B cell (primary cell): ENCODE measurements around the gene MFN1. TPM values are rescaled to one million over a fixed set of nuclear protein-coding genes. Genes with fewer than 3 reads are reported as not detected.

Experiments used
- ATAC-seq: fragments of 200-7000 bp; cut with Tn5 transposase; one replicate; pipeline ENCODE4 v1.10.0; 2021; ENCODE audit warnings: low read depth, mild to moderate bottlenecking, moderate number of reproducible peaks, moderate library complexity
- CTCF ChIA-PET: fragments of 350-600 bp; sonication (Branson Sonifier 250); formaldehyde crosslinking; loops from one replicate; lab custom pipeline; 2021; ENCODE audit warnings: antibody characterized with exemption, inconsistent platforms; lab: Charles Lee
- POLR2A ChIA-PET: fragments of 350-600 bp; sonication (Branson Sonifier 250); formaldehyde crosslinking; loops from one replicate; lab custom pipeline; 2021; ENCODE audit warnings: antibody characterized with exemption; lab: Charles Lee
- DNase-seq: peaks from one replicate; pipeline ENCODE4 v3.0.0; 2013
- H2AFZ ChIP-seq: 2 replicates; pipeline ENCODE4 v1.6.1; 2012; ENCODE audit warnings: mild to moderate bottlenecking, low read depth, low read length; ENCODE audit not compliant: insufficient read depth, poor library complexity, severe bottlenecking
- H3K27ac ChIP-seq, 2 donors: 1 replicate in 1 of 2; 2 replicates in 1 of 2; pipeline ENCODE4 v1.5.1; 2012 to 2013; ENCODE audit warnings: low read length in 2 of 2, mild to moderate bottlenecking in 2 of 2, moderate library complexity in 1 of 2
- H3K27me3 ChIP-seq, 4 experiments: fragments of 200-600 bp in 1 of 4; sonication (generic) in 1 of 4; replicated peaks in 1 of 4; 1 replicate in 2 of 4; 2 replicates in 2 of 4; pipeline versions ENCODE4 v1.6.1 to v1.7.0; 2013 to 2016; ENCODE audit warnings: low read length in 3 of 4, mild to moderate bottlenecking in 2 of 4, mixed read lengths in 1 of 4, moderate library complexity in 1 of 4; ENCODE audit not compliant: insufficient read depth in 4 of 4, control insufficient read depth in 3 of 4; ENCODE audit errors: control extremely low read depth in 1 of 4
- H3K36me3 ChIP-seq, 2 experiments: replicated peaks in 1 of 2; 1 replicate in 1 of 2; 2 replicates in 1 of 2; pipeline versions ENCODE4 v1.6.1 to v1.7.1; 2013; ENCODE audit warnings: low read length in 1 of 2; ENCODE audit not compliant: insufficient read depth in 2 of 2, control insufficient read depth in 1 of 2; ENCODE audit errors: control extremely low read depth in 1 of 2, extremely low read depth in 1 of 2
- H3K4me1 ChIP-seq, 2 donors: fragments of 200-600 bp in 1 of 2; sonication (generic) in 1 of 2; 1 replicate in 1 of 2; 2 replicates in 1 of 2; pipeline versions ENCODE4 v1.5.1 to v1.6.1; 2013 to 2017; ENCODE audit warnings: low read length in 2 of 2; ENCODE audit not compliant: control insufficient read depth in 2 of 2, insufficient read depth in 2 of 2
- H3K4me2 ChIP-seq: replicated peaks from 2 replicates; pipeline ENCODE3; 2012; ENCODE audit warnings: mild to moderate bottlenecking, low read depth, low read length; ENCODE audit not compliant: poor library complexity, severe bottlenecking
- H3K4me3 ChIP-seq, 5 experiments: fragments of 200-600 bp in 1 of 5; sonication (generic) in 1 of 5; 1 replicate in 3 of 5; 2 replicates in 2 of 5; pipeline versions ENCODE4 v1.5.1 to v1.7.0; 2011 to 2016; ENCODE audit warnings: low read length in 4 of 5, mild to moderate bottlenecking in 4 of 5, low read depth in 2 of 5, control low read depth in 1 of 5, moderate library complexity in 1 of 5; ENCODE audit not compliant: insufficient read depth in 1 of 5; ENCODE audit errors: control extremely low read depth in 1 of 5, extremely low read depth in 1 of 5
- H3K79me2 ChIP-seq: fragments of 200-600 bp; sonication (generic); one replicate; pipeline ENCODE4 v1.6.0; 2016; ENCODE audit warnings: low read length; ENCODE audit not compliant: control insufficient read depth, insufficient read depth
- H3K9ac ChIP-seq: fragments of 200-600 bp; sonication (generic); 2 replicates; pipeline ENCODE4 v1.6.1; 2017; ENCODE audit warnings: mild to moderate bottlenecking, low read length, moderate library complexity
- H3K9me3 ChIP-seq, 3 donors: one replicate each; pipeline versions ENCODE4 v1.6.1 to v1.7.1; 2013; ENCODE audit warnings: low read length in 2 of 3; ENCODE audit not compliant: control insufficient read depth in 2 of 3, insufficient read depth in 1 of 3; ENCODE audit errors: control extremely low read depth in 1 of 3
- H4K20me1 ChIP-seq: 2 replicates; pipeline ENCODE4 v1.6.0; 2012; ENCODE audit warnings: mild to moderate bottlenecking, low read length; ENCODE audit not compliant: insufficient read depth, control insufficient read depth, poor library complexity, severe bottlenecking
- H3K27ac Mint-ChIP-seq: one replicate; pipeline ENCODE4 v1.8.0; 2021; ENCODE audit warnings: mixed read lengths
- H3K27me3 Mint-ChIP-seq: one replicate; pipeline ENCODE4 v1.8.0; 2021; ENCODE audit warnings: mixed read lengths
- H3K4me1 Mint-ChIP-seq: one replicate; pipeline ENCODE4 v1.8.0; 2021; ENCODE audit warnings: mixed read lengths
- H3K4me3 Mint-ChIP-seq: one replicate; pipeline ENCODE4 v1.8.0; 2021; ENCODE audit warnings: mixed read lengths
- H3K9me3 Mint-ChIP-seq: one replicate; pipeline ENCODE4 v1.8.0; 2022; ENCODE audit warnings: mixed read lengths; ENCODE audit not compliant: insufficient read depth
- EZH2 ChIP-seq: IDR thresholded peaks from 2 replicates; pipeline ENCODE4 v1.6.1; 2012; ENCODE audit warnings: borderline replicate concordance, low read depth, mild to moderate bottlenecking, moderate library complexity, low read length; ENCODE audit not compliant: insufficient read depth, poor library complexity, severe bottlenecking
- WGBS: methylation state at CpG from one replicate; pipeline ENCODE4 v1.1.5; 2013; ENCODE audit warnings: missing lambda C conversion rate; ENCODE audit not compliant: insufficient coverage; 5-methylcytosine and 5-hydroxymethylcytosine counted together
- intact Hi-C: fragments of 100-400 bp; cut with micrococcal nuclease; formaldehyde crosslinking; loops from one replicate; pipeline ENCODE4 v1.10.0; 2022
- polyA plus RNA-seq: library from polyadenylated mRNA; depleted of rRNA; stranded (reverse); fragments of >200 nt; gene quantifications from 2 replicates; pipeline ENCODE4 v1.2.3, GENCODE V29; 2012
- total RNA-seq, 2 donors: library from RNA; stranded (reverse); fragments of 120-200 nt in 1 of 2; gene quantifications; 1 replicate in 1 of 2; 2 replicates in 1 of 2; pipeline versions ENCODE4 v1.2.3 to v1.2.4, GENCODE V29; 2013 to 2022
- TF ChIP-seq, protein P1 (sequence below): fragments of 200-600 bp; IDR thresholded peaks from one replicate; pipeline ENCODE4 v1.8.0; 2022; ENCODE audit warnings: antibody characterized with exemption, mild to moderate bottlenecking

The MFN1 gene
- total and polyA plus RNA-seq, 2 donors (not counting 1 experiment from before 2014, with no cell fraction given): 26.0 to 108 TPM

DNA sequence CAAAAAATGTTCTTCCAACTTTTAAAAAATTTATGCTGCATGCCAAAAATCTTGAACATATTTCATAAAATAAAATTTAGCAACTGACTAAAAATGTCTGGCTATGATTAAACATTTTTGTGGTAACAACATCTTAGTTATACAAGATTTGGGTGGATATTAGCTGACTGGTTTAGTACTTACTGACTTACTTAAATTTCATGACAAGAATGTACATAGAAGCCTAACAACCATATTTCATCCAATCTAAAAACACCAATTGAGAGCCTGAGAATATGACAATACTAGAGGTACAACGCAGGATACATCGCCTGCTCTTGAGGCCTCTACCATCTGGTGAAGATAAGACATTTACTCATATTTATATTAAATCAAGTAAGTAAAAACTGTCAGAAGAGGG lies 69.2 kb downstream of the MFN1 start:
- no peak overlapping the region for H3K27ac ChIP-seq
- POLR2A ChIA-PET: no interaction called here
- ATAC-seq: no peak
- no peaks in the 10 kb centered on the region for H3K27me3 ChIP-seq
- H3K9me3 ChIP-seq: no peaks in the 10 kb centered on the region
- no peaks in the 10 kb centered on the region for H3K27me3 Mint-ChIP-seq
- WGBS: no CpG with 5 or more reads among the region's 2 CpGs
- H2AFZ ChIP-seq: no peak overlapping the region
- no peaks in the 10 kb centered on the region for H3K9me3 Mint-ChIP-seq
- H4K20me1 ChIP-seq: no peaks in the 10 kb centered on the region
- no peak overlapping the region for H3K27ac Mint-ChIP-seq
- no peak for TF ChIP-seq EZH2
- TF ChIP-seq, protein P1, sequence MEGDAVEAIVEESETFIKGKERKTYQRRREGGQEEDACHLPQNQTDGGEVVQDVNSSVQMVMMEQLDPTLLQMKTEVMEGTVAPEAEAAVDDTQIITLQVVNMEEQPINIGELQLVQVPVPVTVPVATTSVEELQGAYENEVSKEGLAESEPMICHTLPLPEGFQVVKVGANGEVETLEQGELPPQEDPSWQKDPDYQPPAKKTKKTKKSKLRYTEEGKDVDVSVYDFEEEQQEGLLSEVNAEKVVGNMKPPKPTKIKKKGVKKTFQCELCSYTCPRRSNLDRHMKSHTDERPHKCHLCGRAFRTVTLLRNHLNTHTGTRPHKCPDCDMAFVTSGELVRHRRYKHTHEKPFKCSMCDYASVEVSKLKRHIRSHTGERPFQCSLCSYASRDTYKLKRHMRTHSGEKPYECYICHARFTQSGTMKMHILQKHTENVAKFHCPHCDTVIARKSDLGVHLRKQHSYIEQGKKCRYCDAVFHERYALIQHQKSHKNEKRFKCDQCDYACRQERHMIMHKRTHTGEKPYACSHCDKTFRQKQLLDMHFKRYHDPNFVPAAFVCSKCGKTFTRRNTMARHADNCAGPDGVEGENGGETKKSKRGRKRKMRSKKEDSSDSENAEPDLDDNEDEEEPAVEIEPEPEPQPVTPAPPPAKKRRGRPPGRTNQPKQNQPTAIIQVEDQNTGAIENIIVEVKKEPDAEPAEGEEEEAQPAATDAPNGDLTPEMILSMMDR: no peak
- H3K4me3 Mint-ChIP-seq: no peak overlapping the region
- H3K4me3 ChIP-seq: no peak overlapping the region
- H3K79me2 ChIP-seq: no peaks in the 10 kb centered on the region
- no peak overlapping the region for H3K4me2 ChIP-seq
- H3K4me1 ChIP-seq: no peaks in the 10 kb centered on the region
- no peak for DNase-seq
- peaks cover 12 to 20% of the 10 kb centered on the region in 2 experiments for H3K36me3 ChIP-seq
- no peak overlapping the region for H3K9ac ChIP-seq
- no peaks in the 10 kb centered on the region for H3K4me1 Mint-ChIP-seq
- intact Hi-C loops: no loop called here
- CTCF ChIA-PET: interaction anchor here (0.6 to 1.4 kb wide), 3 partner anchors 93 to 233 kb away, joined by 3 read pairs; no protein-coding TSS in a partner anchor

DNA sequence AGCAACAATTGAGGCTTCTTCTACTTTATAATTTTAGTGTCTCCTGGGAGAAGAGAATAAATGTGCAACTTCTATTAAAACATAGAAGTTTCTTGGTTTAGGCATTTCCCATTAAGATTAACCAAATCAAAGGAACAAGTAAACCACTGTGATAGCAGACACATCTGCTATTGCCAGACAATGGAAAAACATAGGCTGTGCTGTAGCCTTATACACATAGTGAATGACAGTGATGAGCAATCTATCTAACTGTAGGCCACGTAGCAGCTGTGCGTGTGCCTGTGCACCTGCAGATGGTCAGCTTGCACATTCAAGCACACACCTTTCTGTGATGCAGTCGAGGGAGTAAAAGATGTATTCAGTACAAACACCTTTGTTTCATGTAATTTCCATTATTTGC lies 71.1 kb downstream of the MFN1 start:
- Mint-ChIP-seq H3K27me3 (no peaks in the 10 kb centered on the region), H3K27ac (no peak overlapping the region), H3K4me1 (no peaks in the 10 kb centered on the region), H3K4me3 (no peak overlapping the region), H3K9me3 (no peaks in the 10 kb centered on the region)
- POLR2A ChIA-PET: interaction anchor here (0.6 kb wide), 1 partner anchor 138 kb away, joined by 7 read pairs; no protein-coding TSS in a partner anchor
- DNase-seq (no peak), ATAC-seq (no peak)
- H3K27ac ChIP-seq: no peak overlapping the region
- H3K4me3 ChIP-seq: no peak overlapping the region
- 100% methylated on average over 3 of the region's 3 CpGs for WGBS
- no peaks in the 10 kb centered on the region for H3K4me1 ChIP-seq
- no peak overlapping the region for H2AFZ ChIP-seq
- TF ChIP-seq, protein P1: no peak
- no peak for TF ChIP-seq EZH2
- peaks cover 1% of the 10 kb centered on the region for H3K79me2 ChIP-seq
- intact Hi-C loops: no loop called here
- CTCF ChIA-PET: interaction anchor here (0.5 kb wide), 1 partner anchor 185 kb away, joined by 3 read pairs; no protein-coding TSS in a partner anchor
- no peak overlapping the region for H3K9ac ChIP-seq
- H3K36me3 ChIP-seq: peaks cover 10 to 16% of the 10 kb centered on the region in 2 experiments
- no peaks in the 10 kb centered on the region for H3K27me3 ChIP-seq
- H3K4me2 ChIP-seq: no peak overlapping the region
- no peaks in the 10 kb centered on the region for H4K20me1 ChIP-seq
- no peaks in the 10 kb centered on the region for H3K9me3 ChIP-seq
